Erythroblast (primary cell): Measurements from ENCODE around the gene TBC1D24.

Source experiments
- GATA1 ChIP-seq: IDR thresholded peaks from 2 replicates; pipeline ENCODE4 v1.6.1; 2011; ENCODE audit warnings: low read depth, mild to moderate bottlenecking, control low read depth, low read length, moderate library complexity
- POLR2A ChIP-seq: IDR thresholded peaks from 2 replicates; pipeline ENCODE4 v1.6.1; 2011; ENCODE audit warnings: mild to moderate bottlenecking, low read length

DNA sequence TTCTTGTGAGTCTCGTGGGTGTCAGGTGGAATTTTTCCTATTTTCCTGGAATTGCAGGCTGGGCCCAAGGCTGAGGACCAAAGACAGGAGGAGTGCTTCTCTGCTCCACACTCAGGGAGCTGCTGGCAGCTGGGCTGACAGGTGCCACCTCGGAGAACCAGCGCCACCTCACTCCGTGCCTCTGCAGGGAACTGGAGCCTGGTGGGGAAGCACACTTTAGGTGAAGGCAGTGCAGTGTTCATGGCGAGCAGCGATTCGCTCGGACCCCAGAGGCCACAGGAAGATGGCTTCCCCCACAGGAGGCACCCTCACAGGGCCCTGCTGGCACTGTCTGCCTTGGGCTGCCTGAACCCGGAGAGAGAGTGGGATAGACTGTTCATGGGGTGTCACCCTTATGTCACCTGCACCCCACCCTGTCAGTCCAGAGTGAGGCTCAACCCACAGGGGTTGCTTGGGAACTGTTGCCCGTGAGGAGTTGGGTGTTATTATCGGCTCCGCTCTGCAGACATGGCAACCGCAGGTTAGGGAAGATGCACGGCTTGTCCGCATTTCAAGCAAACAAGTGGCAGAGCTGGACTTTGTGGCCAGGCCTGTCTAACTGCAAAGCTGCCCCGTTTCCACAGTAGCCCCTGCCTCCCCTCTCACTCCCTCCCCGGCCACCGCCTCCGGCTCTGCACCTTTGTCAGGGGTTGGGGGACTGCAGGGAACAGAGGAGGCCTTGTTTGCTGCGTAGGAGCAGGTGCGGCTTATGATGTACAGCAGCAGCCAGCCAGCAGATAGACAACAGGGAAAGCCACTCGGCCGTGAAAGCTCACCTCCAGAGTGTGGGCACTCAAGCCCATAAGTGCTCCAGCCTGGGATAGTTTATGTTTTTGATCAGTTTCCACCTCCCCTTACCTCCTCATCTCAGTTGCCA, 15.5 kb downstream of the TBC1D24 start:
- TF ChIP-seq POLR2A (no peak), GATA1 (no peak)
